NCI-H1930 (cell line): Measurements from ENCODE around the gene KCNMA1.

ENCODE experiments used
- DNase-seq, 2 experiments: peaks; one replicate each; lab custom pipeline; 2025; lab: John Stamatoyannopoulos, UW

KCNMA1 gene

GRCh38 chr10:76866841-76867586 lies 770.6 kb downstream of the KCNMA1 start:
- DNase-seq: no peak

- DNase-seq: no peak
These were observed 772.7 kb downstream of the KCNMA1 start for GRCh38 chr10:76864922-76865321.

DNA sequence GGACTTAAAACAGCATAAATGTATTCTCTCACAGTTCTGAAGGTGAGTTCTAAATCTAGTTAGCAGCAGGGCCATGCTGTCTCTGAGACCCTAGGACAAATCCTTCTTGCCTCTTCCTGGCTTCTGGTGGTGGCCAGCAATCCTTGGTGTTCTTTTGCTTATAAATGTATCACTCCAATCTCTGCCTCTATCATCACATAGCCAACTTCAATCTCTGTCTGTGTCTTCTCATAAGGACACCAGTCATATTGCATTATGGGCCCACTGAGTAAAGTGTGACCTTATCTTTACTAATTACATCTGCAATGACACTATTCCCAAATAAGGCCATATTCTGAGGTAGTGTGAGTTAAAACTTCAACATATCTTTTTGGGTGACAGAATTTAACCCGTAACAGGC lies 778.9 kb downstream of the KCNMA1 start:
- no peak for DNase-seq

DNA sequence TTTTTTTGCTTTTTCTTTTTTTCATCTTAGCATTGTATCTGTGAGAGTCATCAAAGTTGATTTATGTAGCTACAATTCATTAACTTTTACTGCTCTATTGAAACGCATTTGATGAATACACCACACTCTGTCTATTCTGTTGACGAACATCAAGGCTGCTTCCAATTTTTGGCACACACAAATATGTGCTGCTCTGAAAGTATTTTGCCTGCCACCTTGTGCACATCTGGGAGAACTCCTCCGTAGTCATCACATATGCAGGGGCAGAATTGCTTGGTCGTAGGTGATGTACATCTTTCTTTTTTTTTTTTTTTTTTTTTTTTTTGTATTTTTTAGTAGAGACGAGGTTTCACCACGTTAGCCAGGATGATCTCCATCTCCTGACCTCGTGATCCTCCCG lies 796.8 kb downstream of the KCNMA1 start:
- DNase-seq: no peak

- no peak for DNase-seq
These were observed 798.3 kb downstream of the KCNMA1 start for GRCh38 chr10:76839276-76839675.

- DNase-seq: no peak
These were observed 807.4 kb downstream of the KCNMA1 start for GRCh38 chr10:76830218-76830617.

DNA sequence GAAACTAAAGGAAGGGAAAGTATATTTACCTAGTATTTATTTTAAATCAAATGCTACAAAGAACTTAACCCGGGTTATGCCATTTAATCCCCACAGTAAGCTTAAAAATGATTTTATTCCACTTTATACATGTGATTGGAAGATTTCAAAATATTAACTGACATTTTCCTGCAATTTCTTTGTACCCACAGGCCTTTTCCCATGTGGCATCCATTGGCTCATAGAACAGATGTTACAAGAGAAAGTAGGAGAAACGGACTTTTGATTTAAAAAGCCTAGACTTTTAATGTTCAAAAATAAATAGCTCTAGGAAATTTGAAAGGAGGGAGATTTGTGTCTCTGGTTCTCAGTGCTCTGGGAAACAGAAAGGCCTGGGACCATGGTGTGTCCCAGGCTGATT lies 807.9 kb downstream of the KCNMA1 start:
- DNase-seq: no peak
